Measurements from ENCODE around the gene NENF. TPM values are rescaled to one million over a fixed set of nuclear protein-coding genes. Genes with fewer than 3 reads are reported as not detected.

The NENF gene
- total RNA-seq, 1 donor from 2014 or later: 6.8 TPM

DNA sequence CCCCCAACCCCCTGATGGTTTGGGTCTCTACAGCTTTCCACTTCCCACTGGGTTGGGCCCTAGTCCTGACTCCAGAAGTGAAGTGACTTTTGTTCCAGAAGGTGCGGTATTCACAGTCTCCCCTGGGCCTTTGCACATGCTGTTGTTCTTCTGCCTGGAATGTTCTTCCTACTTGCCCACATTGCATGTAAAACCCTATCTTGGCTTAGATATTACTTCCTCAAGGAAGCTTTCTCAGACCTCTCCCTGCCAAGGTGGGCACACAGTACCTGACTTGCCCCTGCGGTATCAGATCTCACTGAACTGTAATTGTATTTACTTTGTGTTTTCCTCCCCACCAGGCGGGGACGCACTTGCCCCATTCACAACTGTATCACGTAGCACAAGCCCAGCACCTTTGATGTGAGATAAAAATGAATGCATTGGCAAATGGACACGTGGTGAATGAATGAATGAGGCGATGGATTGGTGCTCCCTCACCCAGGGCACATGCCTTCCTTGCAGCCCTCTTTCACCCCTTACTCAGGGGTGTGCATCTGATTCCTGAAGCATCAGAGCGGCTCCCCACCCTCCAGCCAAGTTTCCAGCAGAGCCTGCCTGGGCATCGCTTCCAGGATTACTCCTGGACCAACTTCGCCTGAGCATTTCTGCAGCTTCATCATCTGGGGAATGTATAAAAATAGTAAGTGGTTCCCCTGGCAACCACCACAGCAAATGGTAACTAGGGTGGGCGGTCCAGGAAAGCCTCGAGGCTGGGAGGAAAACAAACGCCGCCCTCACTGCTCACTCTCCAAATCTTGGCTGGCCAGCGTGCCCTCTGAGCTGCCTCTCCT, 19.8 kb downstream of the NENF start:
- DNase-seq (ENCODE audit: low spot score): no peak
- H3F3A ChIP-seq (ENCODE audit: low read depth): peaks cover 8% of the 10 kb centered on the region
- Mint-ChIP-seq H3K36me3 (no peaks in the 10 kb centered on the region), H3K4me3 (no peak overlapping the region), H3K4me1 (peaks cover 40% of the 10 kb centered on the region), H3K27ac (peak overlapping the region; percentile 48), H3K9me3 (no peaks in the 10 kb centered on the region), H3K27me3 (ENCODE audit: insufficient read depth, low read depth) (peaks cover 11% of the 10 kb centered on the region)
- H3K4me1 ChIP-seq: peaks cover 12% of the 10 kb centered on the region
- H3K9ac ChIP-seq: no peak overlapping the region
- H3K27me3 ChIP-seq: no peaks in the 10 kb centered on the region
- no peak overlapping the region for H3K4me2 ChIP-seq
- H3K79me2 ChIP-seq (ENCODE audit: low read depth): no peaks in the 10 kb centered on the region
- no peak overlapping the region for H2AFZ ChIP-seq (replicated peaks)
- no peaks in the 10 kb centered on the region for H3K9me3 ChIP-seq (ENCODE audit: low read depth)
- no peak overlapping the region for H3K4me3 ChIP-seq
- no peak for TF ChIP-seq EZH2 (IDR thresholded peaks at IDR 0.05)
- no peak for TF ChIP-seq EZH2phosphoT487 (IDR thresholded peaks at IDR 0.05)
- TF ChIP-seq, protein P1, sequence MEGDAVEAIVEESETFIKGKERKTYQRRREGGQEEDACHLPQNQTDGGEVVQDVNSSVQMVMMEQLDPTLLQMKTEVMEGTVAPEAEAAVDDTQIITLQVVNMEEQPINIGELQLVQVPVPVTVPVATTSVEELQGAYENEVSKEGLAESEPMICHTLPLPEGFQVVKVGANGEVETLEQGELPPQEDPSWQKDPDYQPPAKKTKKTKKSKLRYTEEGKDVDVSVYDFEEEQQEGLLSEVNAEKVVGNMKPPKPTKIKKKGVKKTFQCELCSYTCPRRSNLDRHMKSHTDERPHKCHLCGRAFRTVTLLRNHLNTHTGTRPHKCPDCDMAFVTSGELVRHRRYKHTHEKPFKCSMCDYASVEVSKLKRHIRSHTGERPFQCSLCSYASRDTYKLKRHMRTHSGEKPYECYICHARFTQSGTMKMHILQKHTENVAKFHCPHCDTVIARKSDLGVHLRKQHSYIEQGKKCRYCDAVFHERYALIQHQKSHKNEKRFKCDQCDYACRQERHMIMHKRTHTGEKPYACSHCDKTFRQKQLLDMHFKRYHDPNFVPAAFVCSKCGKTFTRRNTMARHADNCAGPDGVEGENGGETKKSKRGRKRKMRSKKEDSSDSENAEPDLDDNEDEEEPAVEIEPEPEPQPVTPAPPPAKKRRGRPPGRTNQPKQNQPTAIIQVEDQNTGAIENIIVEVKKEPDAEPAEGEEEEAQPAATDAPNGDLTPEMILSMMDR (IDR thresholded peaks at IDR 0.05): no peak
- H4K20me1 ChIP-seq (ENCODE audit: low read depth): no peaks in the 10 kb centered on the region
- H3K27ac ChIP-seq: no peak overlapping the region
- H3K36me3 ChIP-seq: no peaks in the 10 kb centered on the region

DNA sequence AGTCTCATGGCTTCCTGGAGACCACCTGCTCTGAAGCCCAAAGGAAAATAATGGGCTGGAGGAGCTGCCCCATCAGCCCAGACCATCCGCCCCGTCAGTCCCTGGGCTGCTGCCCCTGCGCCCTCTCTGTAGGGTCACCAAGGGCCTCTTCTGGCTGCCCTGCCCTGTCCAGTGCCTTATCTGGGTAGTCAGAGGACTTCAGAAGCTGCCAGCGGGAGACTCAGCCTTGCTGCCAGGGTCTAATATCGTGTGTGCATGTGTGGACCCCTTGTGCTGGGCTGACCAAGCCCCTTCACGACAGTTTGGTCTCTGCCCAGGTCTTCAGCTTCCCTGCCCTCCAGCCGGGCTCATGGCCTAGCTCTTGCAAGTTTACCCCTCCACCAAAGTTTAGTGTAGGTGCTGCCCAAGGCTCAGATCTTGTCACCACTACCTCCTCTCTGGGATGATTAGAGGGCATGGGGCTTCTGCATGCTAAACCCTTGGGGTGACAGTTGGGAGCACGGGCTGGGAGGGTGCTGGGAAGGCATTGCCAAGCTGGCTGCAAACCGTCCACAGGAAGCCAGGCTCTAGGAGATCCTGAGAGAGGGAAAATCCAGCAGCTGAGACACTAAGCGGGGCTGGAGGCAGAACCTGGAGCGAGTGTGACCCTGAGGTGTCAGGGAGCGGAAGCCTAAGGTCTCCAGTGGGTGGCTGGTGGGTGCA, 20.6 kb downstream of the NENF start:
- no peak overlapping the region for H3K27ac Mint-ChIP-seq
- Histone ChIP-seq H4K20me1 (ENCODE audit: low read depth) (no peaks in the 10 kb centered on the region), H3K27ac (no peak overlapping the region), H3K4me3 (no peak overlapping the region), H3K9ac (no peak overlapping the region), H3K9me3 (ENCODE audit: low read depth) (no peaks in the 10 kb centered on the region), H3K27me3 (no peaks in the 10 kb centered on the region), H3K4me2 (no peak overlapping the region), H3F3A (ENCODE audit: low read depth) (peaks cover 8% of the 10 kb centered on the region), H3K4me1 (peaks cover 12% of the 10 kb centered on the region), H2AFZ (replicated peaks) (no peak overlapping the region), H3K36me3 (no peaks in the 10 kb centered on the region), H3K79me2 (ENCODE audit: low read depth) (no peaks in the 10 kb centered on the region)
- no peaks in the 10 kb centered on the region for H3K36me3 Mint-ChIP-seq
- H3K4me3 Mint-ChIP-seq: no peak overlapping the region
- H3K4me1 Mint-ChIP-seq: peaks cover 40% of the 10 kb centered on the region
- H3K9me3 Mint-ChIP-seq: no peaks in the 10 kb centered on the region
- H3K27me3 Mint-ChIP-seq (ENCODE audit: insufficient read depth, low read depth): peaks cover 11% of the 10 kb centered on the region
- DNase-seq (ENCODE audit: low spot score): no peak
- TF ChIP-seq EZH2 (IDR thresholded peaks at IDR 0.05): no peak
- TF ChIP-seq, protein P1 (IDR thresholded peaks at IDR 0.05): no peak
- no peak for TF ChIP-seq EZH2phosphoT487 (IDR thresholded peaks at IDR 0.05)

DNA sequence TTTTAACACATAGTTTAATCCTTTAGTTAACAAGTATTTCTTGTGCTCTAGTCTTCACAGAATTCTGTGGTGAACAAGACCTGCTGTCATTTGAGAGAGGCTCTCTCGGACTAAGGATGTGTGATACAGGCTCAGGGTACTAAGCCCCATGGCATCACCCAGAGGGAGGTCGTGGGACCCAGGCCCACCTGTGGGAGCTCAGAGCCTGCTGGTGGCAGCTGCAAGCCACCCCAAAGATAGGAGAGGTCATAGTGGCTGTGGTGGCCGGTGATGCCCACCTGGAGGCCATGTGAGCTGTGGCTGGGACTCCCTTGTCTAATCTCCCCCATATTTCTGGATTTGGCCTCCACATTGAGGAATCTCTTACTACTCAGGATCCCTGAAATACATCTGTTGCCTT, 22.0 kb downstream of the NENF start:
- no peak for DNase-seq (ENCODE audit: low spot score)
- Mint-ChIP-seq H3K27ac (no peak overlapping the region), H3K4me1 (peaks cover 46% of the 10 kb centered on the region), H3K27me3 (ENCODE audit: insufficient read depth, low read depth) (peaks cover 8% of the 10 kb centered on the region), H3K9me3 (peaks cover 2% of the 10 kb centered on the region), H3K36me3 (no peaks in the 10 kb centered on the region), H3K4me3 (no peak overlapping the region)
- H3K4me1 ChIP-seq: peaks cover 12% of the 10 kb centered on the region
- peaks cover 8% of the 10 kb centered on the region for H3F3A ChIP-seq (ENCODE audit: low read depth)
- TF ChIP-seq EZH2 (IDR thresholded peaks at IDR 0.05) (no peak), EZH2phosphoT487 (IDR thresholded peaks at IDR 0.05) (no peak)
- TF ChIP-seq, protein P1 (IDR thresholded peaks at IDR 0.05): no peak
- no peaks in the 10 kb centered on the region for H3K27me3 ChIP-seq
- no peaks in the 10 kb centered on the region for H3K36me3 ChIP-seq
- H3K9me3 ChIP-seq (ENCODE audit: low read depth): no peaks in the 10 kb centered on the region
- H4K20me1 ChIP-seq (ENCODE audit: low read depth): no peaks in the 10 kb centered on the region
- no peak overlapping the region for H3K4me2 ChIP-seq
- H2AFZ ChIP-seq (replicated peaks): no peak overlapping the region
- H3K27ac ChIP-seq: no peak overlapping the region
- H3K79me2 ChIP-seq (ENCODE audit: low read depth): no peaks in the 10 kb centered on the region
- H3K9ac ChIP-seq: no peak overlapping the region
- no peak overlapping the region for H3K4me3 ChIP-seq
